HG03097 (cell line): Measurements from ENCODE around the gene LOXL4.

Experiments
- ATAC-seq: cut with Tn5 transposase; IDR thresholded peaks from one replicate; pipeline ENCODE4 v1.9.1; 2021; ENCODE audit not compliant: unreplicated experiment, low FRiP score

The LOXL4 gene

GRCh38 chr10:98267894-98268693, at the start of gene LOXL4:
TSS of gene LOXL4 (minus strand) at chr10:98268194. CDS start at chr10:98263019, 5,175 bp downstream.
- no peak for ATAC-seq

DNA sequence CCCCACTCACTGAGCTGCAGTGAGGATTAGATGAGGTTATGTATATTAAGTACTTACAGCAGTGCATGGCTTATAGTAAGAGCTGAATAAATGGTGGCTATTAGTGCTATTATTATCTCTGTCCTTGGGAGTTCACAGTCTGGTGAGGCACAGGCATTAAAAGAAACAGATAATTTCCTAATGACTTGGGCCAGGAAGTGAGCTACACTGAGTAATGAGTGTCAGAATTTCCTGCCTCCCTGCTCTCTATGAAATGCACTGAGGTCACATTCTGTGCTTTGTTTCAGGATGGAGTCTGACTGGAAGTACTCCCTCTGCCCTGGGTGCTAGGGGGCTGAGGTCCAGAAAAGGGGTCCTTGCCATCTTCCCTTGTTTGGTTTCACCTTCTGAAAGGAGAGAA, 48.7 kb upstream of the LOXL4 start:
- no peak for ATAC-seq

DNA sequence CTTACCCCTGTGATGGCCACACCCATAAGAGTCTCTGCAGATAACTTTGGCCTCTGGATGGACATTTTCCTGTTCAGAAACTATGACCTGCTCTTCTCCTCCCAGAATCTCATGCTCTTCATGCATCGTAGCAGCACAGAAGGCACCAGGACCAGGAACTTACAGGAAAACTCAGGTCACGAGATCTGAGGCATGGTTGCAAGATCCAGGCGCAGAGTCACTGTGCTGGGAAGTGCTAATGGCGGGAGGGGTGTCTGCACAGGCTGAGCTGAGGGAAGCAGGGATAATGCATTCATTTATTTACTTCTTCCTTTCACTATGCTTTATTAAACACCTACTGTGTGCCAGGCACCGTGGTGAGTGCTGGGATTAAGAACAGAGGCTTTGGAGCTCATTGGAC, 48.2 kb upstream of the LOXL4 start:
- ATAC-seq = no peak

GRCh38 chr10:98314532-98315284, 46.7 kb upstream of the LOXL4 start:
- ATAC-seq = no peak

GRCh38 chr10:98313598-98313997, 45.6 kb upstream of the LOXL4 start:
- no peak for ATAC-seq

DNA sequence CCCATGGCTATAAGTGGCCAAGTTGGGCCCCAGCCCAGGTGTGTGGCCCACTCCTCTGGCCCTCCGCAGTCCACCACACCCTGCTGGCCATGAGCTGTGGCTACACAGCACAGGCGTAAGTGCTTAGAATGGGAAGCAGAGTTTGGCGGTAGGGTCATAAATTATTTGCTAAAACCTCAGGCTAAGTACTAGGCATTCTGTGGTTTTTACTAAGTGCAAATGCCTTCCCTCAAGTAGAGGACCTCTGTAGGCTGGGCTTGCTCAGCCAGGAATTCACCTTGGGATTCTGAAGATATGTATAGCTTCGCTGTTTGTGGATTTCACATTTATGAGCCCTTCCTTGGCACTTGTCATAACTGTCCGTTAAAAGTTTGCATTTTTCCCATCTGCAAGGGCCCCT, 44.8 kb upstream of the LOXL4 start:
- ATAC-seq = no peak

DNA sequence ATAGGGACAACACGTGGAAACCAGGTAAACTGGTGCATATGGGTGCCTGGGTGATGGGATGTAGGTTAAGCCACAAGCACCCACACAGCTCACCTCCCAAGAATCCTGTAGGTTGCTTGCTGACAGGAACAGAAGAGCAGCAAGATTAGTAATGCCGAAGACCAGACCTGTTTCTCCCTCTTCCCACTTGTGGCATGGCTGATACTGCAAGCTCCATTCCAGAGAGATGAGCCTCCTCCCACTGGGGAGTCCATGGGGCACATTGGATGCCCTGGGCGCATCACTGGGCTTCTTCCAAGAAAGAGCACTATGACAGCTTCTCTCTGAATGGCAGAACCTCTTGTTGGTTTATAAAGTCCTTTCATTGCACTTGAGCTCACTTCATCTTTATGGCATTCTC, 44.4 kb upstream of the LOXL4 start:
- ATAC-seq = no peak

DNA sequence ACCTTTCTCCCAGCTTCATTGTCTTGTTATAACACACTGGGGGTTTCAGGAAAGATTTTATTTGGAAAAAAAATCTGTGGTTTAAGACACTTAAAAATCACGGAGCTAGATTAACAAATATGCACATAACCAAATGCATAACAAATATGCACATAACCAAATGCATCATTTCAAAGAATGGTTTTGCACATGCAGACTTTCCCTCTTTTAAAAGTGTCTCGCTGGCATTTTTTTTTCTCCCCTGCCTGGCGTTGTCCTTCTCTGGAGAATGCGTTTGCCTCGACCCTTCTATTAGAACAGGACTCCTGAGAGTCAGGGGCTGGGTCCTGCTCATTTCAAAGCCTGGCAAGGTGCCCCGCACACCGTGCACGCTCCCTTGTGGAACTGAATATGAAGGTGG, 42.7 kb upstream of the LOXL4 start:
- ATAC-seq = no peak

DNA sequence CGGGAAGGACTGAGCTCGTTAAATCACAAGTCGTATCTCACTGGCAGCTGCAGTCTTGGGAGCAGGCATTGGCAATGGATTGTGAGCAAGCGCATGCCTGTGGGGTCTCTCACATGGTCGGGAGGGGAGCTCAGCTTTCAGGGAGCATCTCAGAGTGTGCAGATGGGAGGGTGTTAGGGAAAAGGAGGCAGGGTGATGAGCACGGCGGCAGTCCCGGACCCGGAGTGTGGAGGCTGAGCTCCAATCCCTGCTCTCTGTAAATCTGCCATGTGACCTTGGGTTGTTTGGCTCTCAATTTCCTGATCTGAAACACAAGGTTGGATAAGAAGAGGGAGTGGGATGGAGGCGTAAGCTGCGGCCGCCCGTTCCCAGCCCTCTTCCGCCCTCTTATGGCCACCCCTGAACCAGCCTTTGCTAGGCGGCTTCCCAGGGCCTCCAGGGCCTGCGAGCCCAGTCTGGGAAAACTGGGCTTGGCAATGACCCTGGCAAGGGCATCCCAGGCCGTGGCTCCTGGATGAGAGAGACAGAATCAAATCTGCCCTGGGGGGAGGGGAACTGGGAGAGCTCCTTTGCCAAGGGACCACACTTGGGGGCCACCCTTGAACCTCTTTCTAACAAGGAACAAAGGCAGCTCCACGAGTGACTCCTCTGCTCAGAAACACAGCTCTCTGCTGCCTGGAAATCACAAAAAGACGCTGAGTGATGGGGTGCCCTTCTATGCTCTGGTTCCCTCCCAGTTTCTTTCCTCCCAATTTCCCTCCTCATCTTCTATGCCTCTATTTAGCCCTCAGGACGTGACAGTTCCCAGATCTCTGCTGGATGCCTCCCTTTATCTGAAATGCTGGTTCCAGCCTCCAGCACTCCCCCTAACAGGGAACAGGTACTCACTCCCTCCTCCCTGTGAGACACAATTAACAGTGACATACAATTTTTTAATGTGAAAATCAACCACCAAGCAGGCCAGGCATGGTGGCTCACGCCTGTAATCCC, 41.7 kb upstream of the LOXL4 start:
- ATAC-seq = no peak

- ATAC-seq = no peak
Measured at GRCh38 chr10:98308669-98309365, 40.8 kb upstream of the LOXL4 start.

DNA sequence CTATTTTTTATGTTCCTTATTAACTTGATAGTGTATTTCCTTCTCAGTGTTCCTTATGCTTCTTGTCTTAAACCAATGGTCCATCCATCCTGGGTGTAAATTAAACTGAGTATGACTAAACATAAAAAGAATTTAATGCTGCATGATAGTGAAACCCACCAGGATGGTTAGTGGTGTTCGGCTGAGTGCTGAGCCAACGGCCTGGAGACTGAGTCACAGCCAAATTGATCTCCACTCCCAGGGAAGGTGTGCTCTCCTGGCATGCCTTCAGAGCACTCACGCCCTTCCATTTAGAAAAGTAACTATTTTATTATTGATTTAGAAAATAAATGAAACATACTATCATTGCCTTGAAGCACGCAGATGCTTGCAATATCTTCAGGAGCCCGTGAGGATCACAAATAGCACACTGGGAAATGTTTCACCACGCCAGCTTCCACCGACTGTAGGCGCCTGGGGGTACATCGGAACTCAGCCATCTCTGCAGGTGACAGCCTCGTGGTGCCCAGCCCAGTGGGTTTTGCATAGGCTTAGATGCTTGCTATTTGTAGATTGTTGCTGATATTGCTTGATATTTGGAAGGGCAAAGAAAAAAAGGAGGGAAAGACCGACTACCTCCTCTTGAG, 40.0 kb upstream of the LOXL4 start:
- no peak for ATAC-seq

DNA sequence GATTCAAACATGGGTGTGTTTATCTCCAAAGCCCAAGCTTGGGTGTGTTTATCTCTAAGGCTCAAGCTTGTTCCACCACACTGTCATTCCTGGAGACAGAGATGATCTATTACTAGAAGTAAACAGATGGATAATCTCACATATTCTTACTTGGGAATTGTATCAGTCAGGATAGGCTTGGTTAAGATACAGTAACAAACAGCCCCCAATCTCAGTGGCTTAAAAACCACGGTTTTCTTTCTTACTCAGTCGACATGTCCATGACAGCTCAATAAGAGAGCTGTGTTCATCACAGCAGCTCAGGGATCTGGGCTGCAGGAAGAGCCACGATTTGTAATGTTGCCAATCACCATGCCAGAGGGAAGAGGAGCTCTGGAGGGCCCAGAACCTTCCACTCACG, 38.5 kb upstream of the LOXL4 start:
- ATAC-seq = no peak

DNA sequence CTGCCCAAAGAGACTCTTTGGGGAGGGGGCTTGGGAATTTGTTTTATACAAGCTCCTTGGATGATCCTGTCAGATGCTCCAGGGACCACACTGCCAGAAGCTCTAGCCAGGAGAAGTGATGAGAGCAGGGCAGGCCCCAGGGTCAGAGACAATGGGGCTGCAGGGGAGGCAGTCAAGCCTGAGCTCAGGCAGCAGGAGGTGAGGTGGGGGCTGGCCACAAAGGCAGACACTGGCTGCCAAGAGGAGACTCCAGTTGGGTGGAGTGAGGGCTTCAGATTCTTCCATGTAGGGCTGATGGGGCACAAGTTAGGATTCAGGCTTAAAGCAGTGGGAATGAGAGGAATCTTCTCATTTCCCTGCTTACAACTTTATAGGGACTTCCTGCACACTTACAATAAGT, 35.6 kb upstream of the LOXL4 start:
- ATAC-seq = no peak

DNA sequence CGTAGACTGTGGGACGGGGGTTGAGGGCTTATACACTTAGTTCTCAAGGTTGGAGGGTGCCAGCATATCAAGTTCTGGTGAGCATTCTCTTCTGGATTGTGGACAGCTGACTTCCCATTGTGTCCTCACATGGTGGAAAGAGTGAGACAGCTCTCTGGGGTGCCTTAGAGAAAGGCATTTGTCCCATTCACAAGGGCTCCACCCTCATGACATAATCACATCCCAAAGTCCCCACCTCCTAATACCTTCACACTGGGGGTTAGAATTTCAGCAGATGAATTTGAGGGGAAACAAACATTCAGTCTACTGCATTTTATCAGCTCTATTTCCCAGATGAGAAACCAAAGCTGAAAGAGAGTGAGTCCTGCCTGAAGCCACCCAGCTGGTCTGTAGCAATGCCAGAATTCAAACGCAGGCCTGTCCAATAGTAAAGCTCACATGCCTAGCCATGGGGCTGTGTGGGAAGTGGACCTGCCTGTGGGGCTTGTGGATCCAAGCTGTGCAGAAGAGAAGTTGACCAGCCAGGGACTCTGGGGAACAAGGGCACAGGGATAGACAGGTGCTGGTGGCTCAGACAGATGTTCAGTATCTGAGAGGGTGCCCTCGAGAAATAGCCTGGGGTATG, 34.9 kb upstream of the LOXL4 start:
- ATAC-seq = no peak

DNA sequence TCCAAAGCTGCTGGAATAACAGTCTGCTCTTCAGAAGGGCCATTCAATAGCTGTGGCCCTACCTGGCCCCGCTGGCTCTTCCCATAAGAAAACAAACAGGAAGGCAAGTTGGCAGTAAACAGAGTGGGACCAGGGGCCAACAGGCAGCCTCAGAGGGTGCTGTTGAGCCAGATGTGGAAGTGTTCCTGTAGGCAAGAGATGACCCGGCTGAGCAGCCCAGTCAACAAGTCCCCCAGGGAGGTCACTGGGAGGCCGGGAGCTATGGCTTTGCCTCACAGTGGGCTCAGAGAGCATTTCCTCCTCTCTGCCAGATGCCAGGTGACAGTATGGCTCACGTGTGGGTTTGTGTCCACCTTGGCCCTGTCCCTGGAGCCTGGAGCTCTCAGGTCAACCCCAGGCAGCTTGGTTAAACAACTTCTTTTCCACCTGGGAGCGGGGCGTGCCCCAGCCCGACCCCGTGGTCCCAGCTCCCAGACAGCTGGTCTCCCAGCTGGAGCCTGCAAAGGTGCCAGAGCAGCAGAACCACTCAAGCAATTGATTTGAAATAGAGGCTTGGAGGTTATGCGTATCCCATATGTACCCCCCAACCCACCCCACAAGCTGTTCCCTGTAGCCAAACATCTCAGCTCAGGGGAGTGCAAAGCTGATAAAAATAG, 33.8 kb upstream of the LOXL4 start:
- ATAC-seq = no peak

GRCh38 chr10:98300526-98301229, 32.7 kb upstream of the LOXL4 start:
- no peak for ATAC-seq

- no peak for ATAC-seq
Measured at GRCh38 chr10:98299341-98299740, 31.3 kb upstream of the LOXL4 start.

GRCh38 chr10:98296524-98296923, 28.5 kb upstream of the LOXL4 start:
- ATAC-seq = no peak
